Renal pelvis (tissue), 4 donors: Measurements from ENCODE around the gene NEB. TPM values are rescaled to one million over a fixed set of nuclear protein-coding genes. Genes with fewer than 3 reads are reported as not detected.
"Not testable (repeated sequence)": the region's sequence is repeated elsewhere in the genome, so short reads cannot be mapped to it uniquely, and the experiment has no call there.

ENCODE experiments used
- DNase-seq: peaks from one replicate; pipeline ENCODE4 v3.0.0-alpha.2; 2013
- polyA plus RNA-seq, 3 donors: library from polyadenylated mRNA; unstranded; fragments of 120-200 nt; gene quantifications; one replicate each; pipeline ENCODE4 v1.2.1, GENCODE V29; 2013; ENCODE audit not compliant: insufficient read length in 3 of 3

Gene NEB
- polyA plus RNA-seq, 3 donors = 13.2 to 23.5 (median 17.2) TPM

DNA sequence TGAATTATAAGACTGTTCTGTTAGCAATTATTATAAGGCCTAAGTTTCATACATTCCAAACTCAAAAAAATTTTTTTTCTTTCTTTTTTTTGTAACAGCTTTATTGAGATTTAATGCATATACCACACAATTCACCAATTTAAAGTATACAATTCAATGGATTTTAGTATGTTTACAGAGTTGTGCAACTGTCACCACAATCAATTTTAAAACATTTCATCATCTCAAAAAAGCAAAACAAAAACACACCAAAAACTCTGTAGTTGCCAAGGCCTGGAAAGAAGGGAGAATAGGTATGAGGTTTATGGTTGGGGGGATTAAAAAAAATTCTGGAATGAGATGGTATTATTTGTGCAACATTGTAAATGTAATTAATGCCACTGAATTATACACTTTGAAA lies 36.1 kb downstream of the NEB start:
- not testable (repeated sequence) for DNase-seq

DNA sequence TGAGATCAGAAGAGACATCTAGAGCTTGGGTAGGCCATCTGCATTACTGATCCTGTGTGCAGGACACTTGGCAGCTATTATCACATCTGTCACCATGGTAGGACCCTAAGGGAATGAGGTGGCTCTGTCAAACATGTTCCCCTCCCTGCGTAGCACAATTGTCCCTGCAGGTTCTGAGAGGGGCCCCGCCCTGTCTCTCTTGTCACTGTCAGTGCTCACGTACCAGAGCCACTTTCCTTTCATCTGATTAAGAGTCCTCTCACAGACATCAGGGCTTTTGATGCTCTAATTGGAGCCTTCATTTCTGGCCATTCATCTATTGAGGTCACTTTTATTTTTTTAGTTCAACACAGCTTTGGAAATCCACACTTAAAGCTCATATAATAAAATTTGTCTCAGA lies 38.5 kb downstream of the NEB start:
- no peak for DNase-seq

DNA sequence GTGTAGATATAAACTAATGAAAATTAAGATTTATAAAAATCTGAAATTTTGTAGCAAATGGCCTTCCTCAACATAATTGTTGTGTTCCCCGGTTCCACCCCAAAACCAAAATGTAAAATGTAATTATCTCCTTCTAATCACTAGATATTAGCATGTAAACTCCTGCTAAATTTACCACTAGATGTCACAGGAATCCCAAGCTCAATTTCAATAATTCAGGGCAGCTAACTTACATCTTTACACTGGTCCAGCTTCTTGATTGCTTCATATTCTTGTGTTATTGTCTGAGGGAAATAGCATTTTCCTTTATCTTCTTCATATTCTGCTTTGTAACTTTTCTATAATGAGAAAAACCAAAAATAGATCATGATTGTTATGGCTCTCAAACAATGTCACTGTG lies 42.6 kb downstream of the NEB start:
- DNase-seq = no peak

DNA sequence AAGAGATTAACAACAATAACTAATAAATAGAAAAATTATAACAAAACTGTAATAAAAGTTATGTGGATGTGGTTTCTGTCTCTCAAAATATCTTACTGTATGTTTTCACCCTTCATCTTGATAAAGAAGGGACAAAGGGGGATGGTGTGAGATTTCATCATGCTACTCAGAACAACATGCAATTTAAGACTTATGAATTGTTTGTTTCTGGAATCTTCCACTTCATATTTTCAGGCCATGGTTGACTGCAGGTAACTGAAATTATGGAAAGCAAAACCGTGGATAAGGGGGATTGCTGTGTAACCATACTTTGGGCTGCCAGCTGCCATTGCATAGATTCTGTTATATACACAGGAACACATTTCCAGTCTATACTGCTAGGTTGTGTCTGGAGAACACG lies 45.6 kb downstream of the NEB start:
- DNase-seq = no peak

DNA sequence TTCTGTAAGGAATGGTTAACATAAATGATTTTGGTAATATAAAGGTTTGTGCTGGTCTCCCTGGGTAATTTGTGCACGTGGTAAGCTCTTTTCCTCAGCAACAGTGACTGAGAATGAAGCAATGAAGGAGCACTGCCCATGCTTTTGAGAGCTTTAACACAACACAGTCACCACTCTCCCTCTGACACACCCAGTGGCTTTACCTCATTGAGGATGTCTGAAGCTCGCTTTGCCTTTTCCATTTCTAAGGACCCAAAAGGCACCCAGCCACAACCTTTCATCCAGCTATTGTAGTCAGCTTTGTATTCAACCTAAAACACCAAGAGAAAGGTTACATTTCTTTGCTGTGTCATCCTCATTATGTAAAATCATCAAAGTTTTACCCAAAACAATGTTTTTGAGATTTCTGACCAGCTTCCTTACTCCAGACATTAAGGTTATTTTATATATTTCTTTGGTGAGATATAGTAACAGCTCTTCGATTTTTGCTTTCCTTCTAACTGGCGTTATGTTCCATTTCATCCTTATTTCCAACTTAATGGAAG lies 51.7 kb downstream of the NEB start:
- DNase-seq = no peak

DNA sequence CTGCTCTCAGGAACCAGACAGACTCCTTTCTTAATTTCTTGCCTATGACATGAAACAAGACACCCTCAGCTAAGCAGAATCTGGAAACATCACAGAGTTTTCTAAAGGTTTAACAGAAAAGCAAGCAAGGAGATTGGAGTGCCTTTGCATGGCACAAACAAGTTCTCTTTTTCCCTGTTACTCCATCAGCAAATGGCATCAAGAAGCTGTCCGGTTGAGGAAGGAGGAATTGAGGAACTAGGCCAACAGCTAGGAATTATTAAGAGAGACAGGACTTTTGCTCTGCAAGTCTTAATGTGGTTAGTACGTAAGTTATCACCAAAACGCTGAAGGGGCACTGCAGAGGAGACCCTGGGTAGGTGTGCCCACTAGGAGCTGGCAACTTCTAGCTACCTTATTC lies 53.2 kb downstream of the NEB start:
- DNase-seq = no peak

DNA sequence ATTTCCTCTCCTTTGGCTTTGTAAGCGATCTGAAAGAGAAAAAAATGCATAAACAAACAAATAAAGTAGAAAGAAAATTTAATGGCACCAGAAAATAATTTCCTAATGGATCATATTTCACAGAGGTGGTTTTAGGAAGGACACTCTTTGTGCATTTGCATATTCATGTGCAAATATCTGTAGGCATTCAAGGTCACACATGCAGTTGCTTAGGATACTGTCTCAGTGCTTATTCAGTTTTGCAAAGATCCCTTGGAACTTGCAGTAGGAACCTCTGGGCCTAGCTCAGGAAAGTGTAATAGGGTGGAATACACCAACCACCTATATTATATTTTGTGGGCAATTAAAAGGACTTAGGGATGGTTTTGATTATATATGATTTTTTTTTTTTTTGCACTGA lies 54.3 kb downstream of the NEB start:
- DNase-seq = no peak

DNA sequence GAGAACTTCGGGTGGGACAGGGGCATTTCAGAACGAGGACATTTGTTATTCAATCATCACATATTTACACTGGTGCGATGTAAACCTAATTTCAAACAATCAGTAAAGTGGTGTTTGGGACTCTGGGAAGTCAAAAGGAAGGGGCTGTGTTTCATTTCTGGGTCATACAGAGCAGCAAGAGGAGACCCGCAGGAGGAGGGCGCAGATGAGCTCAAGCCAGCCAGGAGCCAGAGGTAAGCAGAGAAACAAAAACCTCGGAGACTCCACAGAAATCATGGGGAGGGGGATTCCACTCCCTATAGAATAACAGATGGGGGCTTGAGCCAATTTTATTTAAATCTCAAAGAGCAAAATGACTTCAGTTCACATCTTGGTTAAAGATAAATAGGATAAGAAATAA lies 55.4 kb downstream of the NEB start:
- DNase-seq = no peak

DNA sequence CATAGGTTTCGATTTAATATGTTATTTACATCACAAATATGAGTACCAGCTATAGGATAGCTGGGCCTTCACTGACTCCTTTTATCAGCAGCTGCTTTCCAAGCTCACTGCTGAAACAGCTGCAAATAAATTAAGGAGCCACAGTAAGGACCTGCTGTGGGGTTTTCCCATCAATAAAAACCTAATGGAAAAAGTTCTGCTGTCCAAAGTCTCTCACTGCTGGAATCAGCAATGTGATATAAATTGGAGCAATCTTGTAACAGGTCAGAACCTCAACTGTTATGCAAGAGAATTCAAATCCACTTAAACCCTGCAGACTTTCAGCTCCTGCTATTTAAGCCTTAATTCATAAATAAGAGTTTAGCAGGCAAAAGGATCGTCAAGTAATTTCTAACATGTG lies 61.3 kb downstream of the NEB start:
- no peak for DNase-seq

DNA sequence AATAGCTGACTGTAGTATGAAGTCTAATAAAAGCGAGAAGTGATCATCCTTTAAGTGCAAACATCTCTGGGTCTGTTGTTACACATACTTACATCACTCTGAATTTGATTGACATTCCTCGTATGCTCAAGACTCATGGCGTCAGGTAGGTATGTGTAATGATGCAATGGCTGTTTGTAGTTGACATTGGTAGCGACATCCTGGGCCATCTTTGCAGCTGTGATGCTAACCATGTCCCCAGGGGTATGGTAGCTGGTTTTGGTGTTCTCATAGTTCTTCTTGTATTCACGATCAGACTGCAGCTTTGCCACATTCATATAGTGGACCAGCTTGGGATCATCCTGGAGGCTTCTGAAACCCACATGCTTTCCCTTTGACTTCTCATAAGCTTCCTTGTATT lies 62.0 kb downstream of the NEB start:
- DNase-seq = no peak

DNA sequence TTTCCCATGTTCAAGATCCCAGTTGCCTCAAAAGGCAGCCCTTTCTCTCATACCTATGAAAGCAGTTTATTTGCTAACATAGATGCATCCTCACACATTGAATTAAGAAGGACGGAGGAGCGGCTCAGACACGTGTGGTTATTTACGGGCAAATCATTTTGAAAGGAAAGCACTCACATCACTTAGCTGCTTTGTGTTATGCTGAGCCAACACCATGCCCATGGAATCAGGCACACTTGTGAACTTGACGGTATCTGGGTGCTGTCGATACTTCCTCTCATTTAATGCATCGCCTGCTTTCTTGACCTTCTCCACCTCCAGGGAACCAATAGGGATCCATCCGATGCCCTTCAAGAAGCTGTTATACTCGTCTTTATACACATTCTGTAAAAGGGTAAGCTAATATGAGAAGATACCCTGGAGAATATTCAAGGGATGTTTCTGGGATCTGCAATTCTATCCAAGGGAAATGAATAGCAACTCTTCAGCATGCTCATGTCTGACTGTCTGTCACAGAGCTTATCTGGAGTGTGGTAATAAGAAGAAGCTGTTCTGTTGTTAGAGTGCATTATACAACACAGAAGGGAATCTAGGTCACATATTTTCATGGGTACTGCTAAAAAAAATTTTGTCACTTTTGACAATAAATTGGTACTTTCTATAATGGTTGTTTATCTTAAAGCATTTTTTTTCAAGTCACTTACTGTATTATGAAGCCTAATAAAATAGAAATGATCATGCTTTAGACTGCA lies 63.3 kb downstream of the NEB start:
- no peak for DNase-seq

DNA sequence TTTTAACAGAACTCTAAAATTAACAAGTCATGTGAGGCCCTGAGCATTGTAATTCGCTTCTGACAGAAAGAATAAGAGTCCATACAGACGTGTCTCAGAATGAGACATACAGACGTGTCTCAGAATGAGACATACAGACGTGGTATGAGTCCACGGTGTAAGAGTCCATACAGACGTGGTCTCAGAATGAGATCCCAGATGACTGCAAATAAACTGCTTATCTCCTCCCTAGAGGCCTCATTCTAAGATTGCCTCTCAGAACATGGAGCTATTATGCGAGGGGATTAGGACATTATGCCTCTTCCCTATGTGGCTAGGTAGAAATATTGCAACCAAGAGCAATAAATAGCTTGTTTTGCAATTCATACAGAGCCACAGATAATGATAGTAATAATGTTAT lies 63.9 kb downstream of the NEB start:
- DNase-seq = no peak

DNA sequence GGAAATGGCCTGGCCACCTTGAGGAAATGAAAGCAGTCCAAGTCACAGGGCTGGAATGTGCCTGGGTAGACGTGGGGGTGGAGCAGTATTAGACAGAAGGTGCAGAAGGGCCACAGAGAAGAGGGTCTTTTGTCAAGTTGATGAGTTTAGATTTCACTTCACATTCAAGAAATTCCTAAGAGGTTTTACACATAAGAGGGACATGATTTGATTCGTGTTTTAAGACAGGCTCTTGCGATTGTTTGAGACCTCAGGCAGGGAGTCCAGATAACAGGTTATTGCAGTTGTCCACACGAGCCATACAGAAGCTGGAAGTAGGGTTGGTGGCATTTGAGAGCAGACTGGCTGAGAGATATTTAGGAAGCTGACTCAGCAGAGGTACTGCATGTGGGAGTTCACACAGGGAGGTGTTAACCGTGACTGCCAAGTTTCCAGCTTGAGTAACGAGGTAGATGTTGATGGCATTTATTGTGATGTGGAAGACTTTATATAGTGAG lies 64.6 kb downstream of the NEB start:
- peak; percentile 4 for DNase-seq

DNA sequence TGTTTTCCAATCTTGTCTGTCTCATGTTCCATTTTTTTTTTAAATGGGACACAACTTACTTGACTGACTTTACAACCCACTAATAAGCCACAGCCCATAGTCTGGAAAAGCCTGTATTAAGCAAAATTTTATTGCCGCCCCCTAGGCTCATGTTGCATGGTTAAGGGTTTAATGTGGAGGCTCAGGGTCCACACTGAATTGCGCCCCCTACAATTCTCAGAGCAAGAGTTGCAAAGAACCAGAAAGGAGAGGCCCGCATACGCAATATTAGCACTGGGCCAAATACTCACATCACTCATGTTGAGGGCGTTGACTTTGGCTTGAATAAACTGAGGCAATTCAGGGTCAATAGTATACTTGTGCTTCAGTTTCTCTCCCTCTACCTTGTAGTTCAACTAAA lies 65.5 kb downstream of the NEB start:
- DNase-seq = no peak

DNA sequence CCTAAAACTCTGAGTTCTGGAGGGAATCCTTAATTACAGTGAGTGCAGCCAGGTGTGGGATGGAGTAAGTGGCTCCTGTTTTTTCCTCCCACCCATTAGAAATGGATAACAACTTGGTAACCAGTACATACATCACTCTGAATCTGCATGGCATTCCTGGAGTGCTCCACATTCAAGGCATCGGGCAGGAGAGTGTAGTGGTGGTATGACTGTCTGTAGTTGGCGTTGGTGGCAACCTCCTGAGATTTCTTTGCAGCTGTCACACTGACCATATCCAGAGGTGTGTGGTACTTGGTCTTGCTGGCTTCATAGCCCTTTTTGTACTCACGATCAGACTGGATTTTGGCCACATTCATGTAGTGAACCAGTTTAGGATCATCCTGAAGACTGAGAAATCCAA lies 68.3 kb downstream of the NEB start:
- DNase-seq = no peak

DNA sequence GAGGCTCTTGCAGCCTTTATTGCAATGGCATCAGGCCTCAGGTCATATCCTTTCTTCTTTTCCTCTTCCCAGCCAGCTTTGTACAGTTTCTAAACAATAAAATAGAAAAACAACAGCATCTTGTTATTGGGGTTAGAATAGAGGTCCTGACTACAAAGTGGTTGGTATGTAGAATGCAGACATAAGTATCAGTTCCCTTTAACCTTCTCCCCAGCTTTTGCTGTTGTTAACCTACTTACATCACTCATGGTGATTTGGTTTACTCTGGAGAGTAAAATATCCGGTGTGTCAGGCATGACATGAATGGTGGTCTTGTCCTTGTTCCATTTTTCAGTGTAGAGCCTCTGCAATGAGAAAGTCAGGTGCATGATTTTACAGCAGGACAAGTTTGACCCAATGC lies 69.8 kb downstream of the NEB start:
- DNase-seq = no peak

DNA sequence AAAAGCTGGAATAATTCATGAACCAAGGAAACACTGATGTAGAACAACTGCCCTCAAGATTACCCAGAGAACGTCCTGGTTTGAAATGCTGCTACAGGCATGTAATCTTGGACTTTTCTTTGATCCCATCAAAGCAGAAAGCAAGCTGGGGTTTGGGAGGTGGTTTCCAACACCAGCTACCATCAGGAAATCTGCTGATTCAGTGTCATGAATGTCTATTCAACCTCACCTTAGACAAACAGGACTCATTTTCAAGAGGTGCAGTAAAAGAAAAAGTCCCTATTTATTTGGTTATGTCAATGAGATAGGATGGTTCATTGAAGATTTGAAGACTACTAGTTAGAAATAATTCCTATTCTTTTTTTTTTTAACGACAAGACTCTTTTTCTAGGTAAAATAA lies 72.7 kb downstream of the NEB start:
- DNase-seq = no peak

DNA sequence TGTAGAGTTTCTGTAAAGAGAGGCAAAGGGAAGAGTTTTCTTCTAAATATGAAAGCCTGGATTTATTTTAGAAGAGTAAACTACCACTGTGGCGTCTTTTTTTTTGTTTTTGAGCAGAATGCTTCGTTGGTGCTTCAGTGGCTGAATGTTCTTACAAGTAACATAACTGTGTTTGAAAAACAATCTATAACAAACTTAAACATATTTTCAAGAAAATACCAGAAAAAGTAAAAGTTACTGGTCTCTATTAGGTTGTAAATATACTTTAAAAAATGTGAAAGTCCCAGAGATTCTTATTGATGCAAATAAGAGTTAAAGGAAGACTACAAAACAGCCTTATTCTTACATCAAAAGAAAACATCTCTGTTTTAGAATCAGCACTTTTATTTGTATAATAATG lies 76.2 kb downstream of the NEB start:
- no peak for DNase-seq

DNA sequence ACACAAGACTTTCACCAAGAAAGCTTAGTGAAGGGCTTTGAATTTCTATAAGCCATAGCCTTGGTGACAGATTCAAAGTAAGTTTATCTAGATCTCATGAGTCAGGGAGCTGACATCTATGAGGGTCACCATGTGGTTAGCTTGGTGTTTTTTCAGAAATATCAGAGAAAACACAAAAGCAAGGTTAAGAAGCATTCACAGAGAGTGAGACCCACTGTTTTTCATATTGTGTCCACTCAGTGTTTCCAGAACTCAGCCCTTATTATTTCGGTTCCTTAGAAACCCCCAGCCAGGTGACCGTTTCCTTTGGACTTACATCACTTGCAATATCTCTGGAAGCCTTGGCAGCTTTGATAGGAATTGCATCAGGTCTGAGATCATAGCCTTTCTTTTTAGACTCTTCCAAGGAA lies 76.6 kb downstream of the NEB start:
- DNase-seq = no peak

DNA sequence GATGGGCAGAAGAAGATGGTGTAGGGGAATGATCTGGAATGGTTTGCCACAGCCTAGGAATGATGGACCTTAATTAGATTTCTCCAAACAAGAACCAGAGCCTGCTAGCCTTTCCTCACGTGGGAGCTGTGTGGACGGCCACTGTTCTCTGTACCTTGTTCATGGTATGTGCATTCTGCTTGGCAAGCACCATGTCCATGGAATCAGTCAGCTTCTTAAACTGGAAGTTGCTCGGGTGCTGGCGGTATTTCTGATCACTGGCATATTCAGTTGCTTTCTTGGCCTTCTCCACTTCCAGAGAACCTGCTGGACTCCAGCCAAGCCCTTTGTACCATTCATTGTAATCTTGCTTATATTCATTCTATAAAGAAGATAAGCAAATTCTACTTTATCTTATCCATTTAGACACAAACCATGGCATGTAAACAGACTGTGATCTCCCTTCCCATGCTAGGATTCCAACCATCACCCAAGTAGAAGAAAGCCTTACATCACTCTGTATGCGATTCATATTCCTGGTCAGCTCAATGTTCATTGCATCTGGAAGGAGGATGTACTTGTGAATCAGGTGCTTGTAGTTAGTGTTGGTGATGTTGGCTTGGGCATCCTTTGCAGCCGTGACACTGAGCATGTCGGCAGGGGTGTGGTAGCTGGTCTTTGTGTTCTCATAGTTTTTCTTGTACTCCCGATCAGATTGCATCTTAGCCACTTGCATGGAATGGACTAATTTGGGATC lies 78.4 kb downstream of the NEB start:
- no peak for DNase-seq

DNA sequence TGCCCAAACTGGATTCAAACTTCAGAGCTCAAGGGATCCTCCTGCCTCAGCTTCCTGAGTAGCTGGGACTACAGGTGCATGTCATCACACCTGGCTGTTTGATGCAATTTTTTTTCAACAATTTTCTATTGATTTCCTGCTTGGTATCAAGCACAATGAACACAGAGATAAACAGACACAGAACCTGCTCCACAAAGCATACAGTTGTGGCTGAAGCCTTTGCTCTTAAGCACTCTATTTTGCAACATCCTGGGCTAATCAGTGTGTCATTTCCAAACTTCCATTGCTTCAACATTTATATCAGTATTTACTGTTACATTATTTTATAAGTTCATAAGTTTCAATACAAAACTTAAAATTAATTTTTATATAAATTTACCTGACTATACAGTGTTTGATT lies 79.4 kb downstream of the NEB start:
- DNase-seq = no peak

DNA sequence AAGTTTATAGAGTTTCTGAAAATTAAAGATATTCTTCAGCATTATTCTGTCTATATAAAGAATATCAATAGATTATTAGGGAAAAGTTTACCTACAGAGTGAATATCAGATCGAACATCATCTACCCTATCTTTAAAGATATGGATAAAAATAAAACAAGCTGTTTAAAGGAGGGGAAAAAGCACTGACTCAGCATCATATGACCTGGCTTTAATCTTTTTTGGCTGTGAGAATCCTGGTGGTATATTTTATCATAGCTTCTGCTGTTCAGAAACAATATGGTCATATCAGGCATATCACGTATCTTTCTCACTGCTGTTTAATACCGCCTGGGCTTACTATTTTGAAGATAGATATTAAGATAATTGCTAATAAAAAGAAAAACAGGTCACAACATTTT lies 80.2 kb downstream of the NEB start:
- DNase-seq = no peak

DNA sequence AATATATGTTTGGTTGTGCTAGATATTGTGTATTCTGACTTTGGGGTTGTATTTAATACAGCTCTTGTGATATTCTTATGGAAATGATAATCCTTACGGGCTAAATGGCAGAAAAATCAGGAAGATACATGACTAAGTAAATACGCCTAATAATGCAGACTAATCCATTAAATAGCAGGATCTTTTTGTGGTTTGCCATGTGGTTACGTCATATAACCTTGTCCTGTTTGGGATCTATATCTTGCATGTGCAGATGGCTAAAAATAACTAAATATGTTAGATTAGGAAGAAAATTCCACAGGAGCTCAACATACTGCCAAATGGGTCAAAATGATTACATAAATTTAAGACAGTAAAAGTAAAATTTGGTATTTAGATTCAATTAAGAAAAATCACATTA lies 83.0 kb downstream of the NEB start:
- DNase-seq = no peak
